ENCODE measurements around the gene NLGN2.

- TF ChIP-seq POLR2A (IDR thresholded peaks at IDR 0.05) (no peak), CTCF (IDR thresholded peaks at IDR 0.05) (no peak)
These were observed 4.0 kb upstream of the NLGN2 start for GRCh38 chr17:7403727-7403976.
